Measurements from ENCODE around the gene AUTS2.

The AUTS2 gene

GRCh38 chr7:70720191-70720873 lies 1122.1 kb downstream of the AUTS2 start:
- DNase-seq (ENCODE audit: low spot score) (no peak), ATAC-seq (ENCODE audit: low read depth) (no peak)
- no peaks in the 10 kb centered on the region for H3K27me3 ChIP-seq (ENCODE audit: insufficient read depth, poor library complexity, severe bottlenecking)
- no peaks in the 10 kb centered on the region for H3K4me1 ChIP-seq (ENCODE audit: insufficient read depth, poor library complexity, severe bottlenecking)
- H3K27ac ChIP-seq (ENCODE audit: poor library complexity, severe bottlenecking), result no peak overlapping the region
- TF ChIP-seq, protein P1, sequence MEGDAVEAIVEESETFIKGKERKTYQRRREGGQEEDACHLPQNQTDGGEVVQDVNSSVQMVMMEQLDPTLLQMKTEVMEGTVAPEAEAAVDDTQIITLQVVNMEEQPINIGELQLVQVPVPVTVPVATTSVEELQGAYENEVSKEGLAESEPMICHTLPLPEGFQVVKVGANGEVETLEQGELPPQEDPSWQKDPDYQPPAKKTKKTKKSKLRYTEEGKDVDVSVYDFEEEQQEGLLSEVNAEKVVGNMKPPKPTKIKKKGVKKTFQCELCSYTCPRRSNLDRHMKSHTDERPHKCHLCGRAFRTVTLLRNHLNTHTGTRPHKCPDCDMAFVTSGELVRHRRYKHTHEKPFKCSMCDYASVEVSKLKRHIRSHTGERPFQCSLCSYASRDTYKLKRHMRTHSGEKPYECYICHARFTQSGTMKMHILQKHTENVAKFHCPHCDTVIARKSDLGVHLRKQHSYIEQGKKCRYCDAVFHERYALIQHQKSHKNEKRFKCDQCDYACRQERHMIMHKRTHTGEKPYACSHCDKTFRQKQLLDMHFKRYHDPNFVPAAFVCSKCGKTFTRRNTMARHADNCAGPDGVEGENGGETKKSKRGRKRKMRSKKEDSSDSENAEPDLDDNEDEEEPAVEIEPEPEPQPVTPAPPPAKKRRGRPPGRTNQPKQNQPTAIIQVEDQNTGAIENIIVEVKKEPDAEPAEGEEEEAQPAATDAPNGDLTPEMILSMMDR (IDR thresholded peaks at IDR 0.05; ENCODE audit: poor library complexity, severe bottlenecking), result no peak
- H3K9me3 ChIP-seq (ENCODE audit: severe bottlenecking), result no peaks in the 10 kb centered on the region
- H3K36me3 ChIP-seq (ENCODE audit: low read depth), result no peaks in the 10 kb centered on the region
- no peak overlapping the region for H3K4me3 ChIP-seq (ENCODE audit: severe bottlenecking)

DNA sequence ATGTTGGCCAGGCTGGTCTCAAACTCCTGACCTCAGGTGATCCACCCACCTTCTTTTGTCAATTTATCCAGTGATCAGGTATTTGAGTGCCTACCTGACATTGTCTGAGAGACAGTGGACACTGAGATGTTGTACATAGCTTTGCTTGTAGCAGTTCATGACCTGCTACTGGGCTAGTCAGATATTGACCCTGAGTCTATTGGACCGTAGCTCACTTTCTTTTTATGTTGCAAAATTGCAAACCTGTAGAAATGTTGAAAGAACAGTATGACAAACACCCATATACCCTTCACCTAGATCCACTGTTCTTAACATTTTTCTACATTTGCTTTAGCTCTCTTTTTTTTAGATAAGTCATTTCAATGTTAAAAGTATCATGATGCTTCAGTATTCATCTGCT lies 1123.2 kb downstream of the AUTS2 start:
- no peak overlapping the region for H3K4me3 ChIP-seq (ENCODE audit: severe bottlenecking)
- TF ChIP-seq, protein P1 (IDR thresholded peaks at IDR 0.05; ENCODE audit: poor library complexity, severe bottlenecking), result no peak
- ATAC-seq (ENCODE audit: low read depth) (no peak), DNase-seq (ENCODE audit: low spot score) (no peak)
- no peaks in the 10 kb centered on the region for H3K27me3 ChIP-seq (ENCODE audit: insufficient read depth, poor library complexity, severe bottlenecking)
- no peak overlapping the region for H3K27ac ChIP-seq (ENCODE audit: poor library complexity, severe bottlenecking)
- H3K36me3 ChIP-seq (ENCODE audit: low read depth), result no peaks in the 10 kb centered on the region
- no peaks in the 10 kb centered on the region for H3K4me1 ChIP-seq (ENCODE audit: insufficient read depth, poor library complexity, severe bottlenecking)
- H3K9me3 ChIP-seq (ENCODE audit: severe bottlenecking), result no peaks in the 10 kb centered on the region

DNA sequence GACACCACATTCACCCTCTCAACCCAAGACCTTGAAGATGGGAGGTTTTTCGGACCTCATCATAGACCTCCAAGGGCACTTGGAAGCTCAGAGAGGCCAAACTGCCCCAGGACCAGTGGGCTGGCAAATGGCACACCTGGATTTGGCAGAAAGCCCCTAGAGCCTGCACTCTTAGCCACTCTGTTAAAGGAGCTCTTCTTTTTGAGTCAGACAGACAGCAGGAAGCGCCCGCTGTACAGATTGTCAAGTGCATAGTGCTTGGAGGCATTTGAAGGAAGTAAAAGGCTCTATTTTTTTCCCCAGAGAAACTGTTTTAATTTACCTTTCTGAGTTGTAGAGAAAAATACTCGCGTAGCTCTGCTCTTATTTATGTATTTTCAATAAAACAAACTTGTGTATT lies 1125.1 kb downstream of the AUTS2 start:
- no peak overlapping the region for H3K4me3 ChIP-seq (ENCODE audit: severe bottlenecking)
- H3K4me1 ChIP-seq (ENCODE audit: insufficient read depth, poor library complexity, severe bottlenecking), result no peaks in the 10 kb centered on the region
- ATAC-seq (ENCODE audit: low read depth) (no peak), DNase-seq (ENCODE audit: low spot score) (no peak)
- H3K27me3 ChIP-seq (ENCODE audit: insufficient read depth, poor library complexity, severe bottlenecking), result no peaks in the 10 kb centered on the region
- no peaks in the 10 kb centered on the region for H3K36me3 ChIP-seq (ENCODE audit: low read depth)
- H3K27ac ChIP-seq (ENCODE audit: poor library complexity, severe bottlenecking), result no peak overlapping the region
- no peaks in the 10 kb centered on the region for H3K9me3 ChIP-seq (ENCODE audit: severe bottlenecking)
- TF ChIP-seq, protein P1 (IDR thresholded peaks at IDR 0.05; ENCODE audit: poor library complexity, severe bottlenecking), result no peak

- H3K4me1 ChIP-seq (ENCODE audit: insufficient read depth, poor library complexity, severe bottlenecking), result no peaks in the 10 kb centered on the region
- no peaks in the 10 kb centered on the region for H3K9me3 ChIP-seq (ENCODE audit: severe bottlenecking)
- no peak overlapping the region for H3K27ac ChIP-seq (ENCODE audit: poor library complexity, severe bottlenecking)
- H3K4me3 ChIP-seq (ENCODE audit: severe bottlenecking), result no peak overlapping the region
- DNase-seq (ENCODE audit: low spot score) (no peak), ATAC-seq (ENCODE audit: low read depth) (no peak)
- no peaks in the 10 kb centered on the region for H3K36me3 ChIP-seq (ENCODE audit: low read depth)
- no peaks in the 10 kb centered on the region for H3K27me3 ChIP-seq (ENCODE audit: insufficient read depth, poor library complexity, severe bottlenecking)
- TF ChIP-seq, protein P1 (IDR thresholded peaks at IDR 0.05; ENCODE audit: poor library complexity, severe bottlenecking), result no peak
Measured at GRCh38 chr7:70725448-70725847, 1127.2 kb downstream of the AUTS2 start.

- H3K4me1 ChIP-seq (ENCODE audit: insufficient read depth, poor library complexity, severe bottlenecking), result no peaks in the 10 kb centered on the region
- no peak for DNase-seq (ENCODE audit: low spot score)
- no peaks in the 10 kb centered on the region for H3K36me3 ChIP-seq (ENCODE audit: low read depth)
- TF ChIP-seq, protein P1 (IDR thresholded peaks at IDR 0.05; ENCODE audit: poor library complexity, severe bottlenecking), result no peak
- H3K4me3 ChIP-seq (ENCODE audit: severe bottlenecking), result no peak overlapping the region
- H3K27me3 ChIP-seq (ENCODE audit: insufficient read depth, poor library complexity, severe bottlenecking), result no peaks in the 10 kb centered on the region
- H3K27ac ChIP-seq (ENCODE audit: poor library complexity, severe bottlenecking), result no peak overlapping the region
- ATAC-seq (ENCODE audit: low read depth), result no peak
- no peaks in the 10 kb centered on the region for H3K9me3 ChIP-seq (ENCODE audit: severe bottlenecking)
Measured at GRCh38 chr7:70726294-70726693, 1128.0 kb downstream of the AUTS2 start.
